Stimulated activated CD8-positive, alpha-beta memory T cell treated with anti-CD3 and anti-CD28 coated beads, Interleukin-7, amount 100 ng/mL, for 4 hours (primary cell): ENCODE results near the gene ATP6V0A4.
"Not testable (repeated sequence)": the region's sequence is repeated elsewhere in the genome, so short reads cannot be mapped to it uniquely, and the experiment has no call there.

Source experiments
- DNase-seq, 2 donors: peaks; one replicate each; pipeline ENCODE4 v3.0.0-alpha.2; 2020; ENCODE audit warnings: low read depth in 2 of 2

The ATP6V0A4 gene

GRCh38 chr7:138797715-138798320 is at the start of gene ATP6V0A4, which contains the start of gene TMEM213:
Gene ATP6V0A4 (minus strand): TSS chr7:138798196. CDS start chr7:138771247, 26,949 bp downstream.
Gene TMEM213 (plus strand): TSS chr7:138797994. CDS start chr7:138798105, 111 bp downstream.
- no peak for DNase-seq

- no peak for DNase-seq
Observed at GRCh38 chr7:138845711-138846110, 47.7 kb upstream of the ATP6V0A4 start.

GRCh38 chr7:138843632-138844580 is 45.9 kb upstream of the ATP6V0A4 start:
- DNase-seq = no peak

- no peak for DNase-seq
Observed at GRCh38 chr7:138842111-138842510, 44.1 kb upstream of the ATP6V0A4 start.

- DNase-seq = no peak
Observed at GRCh38 chr7:138838166-138838565, 40.2 kb upstream of the ATP6V0A4 start.

GRCh38 chr7:138837627-138838026 is 39.6 kb upstream of the ATP6V0A4 start:
- no peak for DNase-seq

GRCh38 chr7:138835087-138835486 is 37.1 kb upstream of the ATP6V0A4 start:
- no peak for DNase-seq

GRCh38 chr7:138834583-138834982 is 36.6 kb upstream of the ATP6V0A4 start:
- DNase-seq = no peak

- no peak for DNase-seq
Observed at GRCh38 chr7:138833596-138833995, 35.6 kb upstream of the ATP6V0A4 start.

GRCh38 chr7:138832966-138833365 is 35.0 kb upstream of the ATP6V0A4 start:
- no peak for DNase-seq

- DNase-seq = no peak
Observed at GRCh38 chr7:138829335-138829734, 31.3 kb upstream of the ATP6V0A4 start.

- DNase-seq = no peak
Observed at GRCh38 chr7:138828302-138828701, 30.3 kb upstream of the ATP6V0A4 start.

- DNase-seq = no peak
Observed at GRCh38 chr7:138825049-138825721, 27.2 kb upstream of the ATP6V0A4 start.

- DNase-seq = no peak
Observed at GRCh38 chr7:138822867-138823535, 25.0 kb upstream of the ATP6V0A4 start.

- no peak for DNase-seq
Observed at GRCh38 chr7:138821912-138822311, 23.9 kb upstream of the ATP6V0A4 start.

GRCh38 chr7:138819625-138820024 is 21.6 kb upstream of the ATP6V0A4 start:
- DNase-seq = no peak

GRCh38 chr7:138816650-138817049 is 18.7 kb upstream of the ATP6V0A4 start:
- no peak for DNase-seq

GRCh38 chr7:138814816-138815332 is 16.9 kb upstream of the ATP6V0A4 start:
- DNase-seq = no peak

- no peak for DNase-seq
Observed at GRCh38 chr7:138813945-138814344, 15.9 kb upstream of the ATP6V0A4 start.

GRCh38 chr7:138811327-138811726 is 13.3 kb upstream of the ATP6V0A4 start:
- not testable (repeated sequence) for DNase-seq

- DNase-seq = no peak
Observed at GRCh38 chr7:138809346-138809745, 11.3 kb upstream of the ATP6V0A4 start.
